ENCODE data around the gene PICK1.
"Not testable (repeated sequence)": the region's sequence is repeated elsewhere in the genome, so short reads cannot be mapped to it uniquely, and the experiment has no call there.

The PICK1 gene

GRCh38 chr22:38031491-38031890 is 25.7 kb upstream of the PICK1 start:
- no peak for DNase-seq

- DNase-seq, result no peak
Measured at GRCh38 chr22:38032681-38033521, 24.3 kb upstream of the PICK1 start.

- no peak for DNase-seq
Measured at GRCh38 chr22:38033522-38034277, 23.5 kb upstream of the PICK1 start.

GRCh38 chr22:38034278-38034882 is 22.8 kb upstream of the PICK1 start:
- DNase-seq, result no peak

- no peak for DNase-seq
Measured at GRCh38 chr22:38034884-38035529, 22.2 kb upstream of the PICK1 start.

GRCh38 chr22:38035530-38035885 is 21.7 kb upstream of the PICK1 start:
- DNase-seq, result no peak

- DNase-seq, result no peak
Measured at GRCh38 chr22:38036392-38037062, 20.7 kb upstream of the PICK1 start.

- not testable (repeated sequence) for DNase-seq
Measured at GRCh38 chr22:38037367-38038150, 19.6 kb upstream of the PICK1 start.

- no peak for DNase-seq
Measured at GRCh38 chr22:38038426-38038825, 18.8 kb upstream of the PICK1 start.

GRCh38 chr22:38038890-38039812 is 18.1 kb upstream of the PICK1 start:
- DNase-seq, result no peak

- DNase-seq, result no peak
Measured at GRCh38 chr22:38040953-38041759, 16.0 kb upstream of the PICK1 start.

GRCh38 chr22:38041760-38042487 is 15.3 kb upstream of the PICK1 start:
- no peak for DNase-seq

GRCh38 chr22:38042488-38042790 is 14.8 kb upstream of the PICK1 start:
- no peak for DNase-seq

- no peak for DNase-seq
Measured at GRCh38 chr22:38043151-38044039, 13.8 kb upstream of the PICK1 start.

GRCh38 chr22:38046070-38046748 is 11.0 kb upstream of the PICK1 start:
- no peak for DNase-seq

- DNase-seq, result no peak
Measured at GRCh38 chr22:38049812-38050619, 7.2 kb upstream of the PICK1 start.

GRCh38 chr22:38050720-38051119 is 6.5 kb upstream of the PICK1 start:
- DNase-seq, result no peak

Data from NCI-H1105 treated with DMSO at 0.1 percent for 48 hours (cell line).